Mesendoderm (in vitro differentiated cells): Measurements from ENCODE around the gene ZDHHC7.

Experiments used
- DNase-seq: peaks from one replicate; pipeline ENCODE4 v3.0.0; 2013
- H2AK5ac ChIP-seq: 2 replicates; pipeline ENCODE4 v1.6.1; 2013; ENCODE audit warnings: low read length, inconsistent platforms
- H2BK120ac ChIP-seq: 2 replicates; pipeline ENCODE4 v1.6.1; 2013; ENCODE audit warnings: low read depth, mild to moderate bottlenecking, low read length, moderate library complexity, mixed read lengths
- H2BK15ac ChIP-seq: replicated peaks from 2 replicates; pipeline ENCODE4 v1.6.1; 2013; ENCODE audit warnings: low read depth, mild to moderate bottlenecking, moderate library complexity
- H2BK5ac ChIP-seq: 2 replicates; pipeline ENCODE4 v1.6.1; 2013; ENCODE audit warnings: low read length, inconsistent platforms
- H3K18ac ChIP-seq: 2 replicates; pipeline ENCODE4 v1.6.1; 2013; ENCODE audit warnings: mild to moderate bottlenecking, low read length, mixed read lengths
- H3K23ac ChIP-seq: one replicate; pipeline ENCODE4 v1.6.1; 2013; ENCODE audit warnings: low read length
- H3K27ac ChIP-seq: 2 replicates; pipeline ENCODE4 v1.5.1; 2013; ENCODE audit warnings: low read depth, mild to moderate bottlenecking, inconsistent platforms, low read length, moderate library complexity
- H3K27me3 ChIP-seq: 2 replicates; pipeline ENCODE4 v1.6.1; 2013; ENCODE audit warnings: low read length, control low read depth, mild to moderate bottlenecking, inconsistent platforms; ENCODE audit not compliant: insufficient read depth, poor library complexity
- H3K36me3 ChIP-seq: 2 replicates; pipeline ENCODE4 v1.6.1; 2013; ENCODE audit warnings: low read length, inconsistent platforms; ENCODE audit not compliant: control insufficient read depth, insufficient read depth
- H3K4ac ChIP-seq: one replicate; pipeline ENCODE4 v1.6.1; 2013; ENCODE audit warnings: low read depth, mild to moderate bottlenecking, low read length, moderate library complexity
- H3K4me1 ChIP-seq: 2 replicates; pipeline ENCODE4 v1.6.1; 2013; ENCODE audit warnings: low read depth, low read length, inconsistent platforms; ENCODE audit not compliant: control insufficient read depth
- H3K4me2 ChIP-seq: 2 replicates; pipeline ENCODE4 v1.6.1; 2013; ENCODE audit warnings: low read length
- H3K4me3 ChIP-seq: 2 replicates; pipeline ENCODE4 v1.5.1; 2013; ENCODE audit warnings: mild to moderate bottlenecking, low read length
- H3K56ac ChIP-seq: one replicate; pipeline ENCODE4 v1.6.1; 2013; ENCODE audit warnings: low read length
- H3K79me1 ChIP-seq: 2 replicates; pipeline ENCODE4 v1.6.1; 2013; ENCODE audit warnings: low read length, inconsistent platforms
- H3K79me2 ChIP-seq: 2 replicates; pipeline ENCODE4 v1.6.1; 2013; ENCODE audit warnings: mild to moderate bottlenecking, low read length; ENCODE audit not compliant: control insufficient read depth, insufficient read depth
- H3K9ac ChIP-seq: 2 replicates; pipeline ENCODE4 v1.6.1; 2013; ENCODE audit warnings: low read length, inconsistent platforms
- H4K5ac ChIP-seq: one replicate; pipeline ENCODE4 v1.6.1; 2013; ENCODE audit warnings: low read length
- H4K8ac ChIP-seq: one replicate; pipeline ENCODE4 v1.6.1; 2013; ENCODE audit warnings: low read depth, mild to moderate bottlenecking, control low read depth, low read length, moderate library complexity
- WGBS: extraction: QIAGEN DNeasy Blood & Tissue Kit; methylation state at CpG from one replicate; pipeline ENCODE4 v1.1.7; 2013; ENCODE audit warnings: low lambda C conversion rate, missing lambda C conversion rate; ENCODE audit not compliant: insufficient coverage; ENCODE audit errors: extremely low coverage; 5-methylcytosine and 5-hydroxymethylcytosine counted together

ZDHHC7 gene

DNA sequence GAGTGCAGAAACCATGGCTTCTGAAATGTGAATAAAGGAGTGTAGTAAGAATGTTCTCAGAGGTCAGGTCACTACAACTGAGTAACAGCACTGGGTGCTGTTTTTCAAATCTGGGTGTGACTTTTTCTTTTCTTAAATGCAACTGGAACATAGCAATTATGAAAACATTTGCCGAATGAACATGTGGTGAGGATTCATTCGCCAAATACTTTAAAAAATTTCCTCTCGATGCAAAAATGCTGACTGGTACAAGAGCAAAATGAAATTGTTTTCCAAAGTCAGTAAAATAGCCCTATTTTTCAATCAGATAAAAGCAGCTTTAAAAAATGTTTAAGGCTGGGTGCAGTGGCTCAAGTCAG is 18.6 kb downstream of the ZDHHC7 start:
- Histone ChIP-seq H2BK120ac (no peak overlapping the region), H3K79me2 (no peaks in the 10 kb centered on the region), H3K56ac (no peak overlapping the region), H4K8ac (no peak overlapping the region), H2BK15ac (no peak overlapping the region), H2AK5ac (no peak overlapping the region), H3K4me3 (no peak overlapping the region), H3K9ac (no peak overlapping the region), H3K18ac (no peak overlapping the region), H3K79me1 (peaks cover 11% of the 10 kb centered on the region), H3K27me3 (no peaks in the 10 kb centered on the region), H3K4me2 (no peak overlapping the region), H2BK5ac (no peak overlapping the region), H3K4ac (no peak overlapping the region), H3K4me1 (no peaks in the 10 kb centered on the region), H3K23ac (no peak overlapping the region), H4K5ac (no peak overlapping the region), H3K36me3 (peaks cover 10% of the 10 kb centered on the region), H3K27ac (no peak overlapping the region)
- no CpG with 5 or more reads among the region's 3 CpGs for WGBS
- no peak for DNase-seq

DNA sequence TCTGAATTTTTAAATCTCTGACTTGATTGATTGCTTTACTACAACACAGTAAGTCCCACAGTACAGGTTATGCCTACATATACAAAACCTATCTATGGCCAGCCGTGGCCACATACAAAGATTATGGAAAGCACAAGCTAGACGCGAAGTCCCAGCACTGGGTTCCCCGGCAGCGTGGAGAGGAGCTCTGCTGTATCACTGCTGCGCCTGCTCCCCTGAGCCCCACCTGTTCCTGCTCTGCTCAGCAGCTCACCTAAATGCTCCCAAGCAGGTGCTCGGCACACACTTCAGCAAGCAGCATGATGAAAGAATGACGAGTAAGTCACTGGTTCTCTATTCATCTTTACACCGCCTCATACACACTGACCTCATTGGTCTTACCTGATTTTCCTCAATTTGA is 20.6 kb downstream of the ZDHHC7 start:
- H2BK5ac ChIP-seq, result no peak overlapping the region
- no peak overlapping the region for H3K4ac ChIP-seq
- H4K5ac ChIP-seq, result no peak overlapping the region
- H3K4me2 ChIP-seq, result no peak overlapping the region
- H2BK120ac ChIP-seq, result no peak overlapping the region
- H3K56ac ChIP-seq, result no peak overlapping the region
- no peaks in the 10 kb centered on the region for H3K4me1 ChIP-seq
- no peak overlapping the region for H4K8ac ChIP-seq
- no peak overlapping the region for H3K18ac ChIP-seq
- no CpG with 5 or more reads among the region's 9 CpGs for WGBS
- no peak overlapping the region for H3K9ac ChIP-seq
- H2AK5ac ChIP-seq, result no peak overlapping the region
- H3K27me3 ChIP-seq, result no peaks in the 10 kb centered on the region
- H2BK15ac ChIP-seq, result no peak overlapping the region
- no peak overlapping the region for H3K27ac ChIP-seq
- H3K79me2 ChIP-seq, result no peaks in the 10 kb centered on the region
- H3K79me1 ChIP-seq, result peaks cover 13% of the 10 kb centered on the region
- peaks cover 10% of the 10 kb centered on the region for H3K36me3 ChIP-seq
- no peak overlapping the region for H3K4me3 ChIP-seq
- no peak overlapping the region for H3K23ac ChIP-seq
- no peak for DNase-seq

DNA sequence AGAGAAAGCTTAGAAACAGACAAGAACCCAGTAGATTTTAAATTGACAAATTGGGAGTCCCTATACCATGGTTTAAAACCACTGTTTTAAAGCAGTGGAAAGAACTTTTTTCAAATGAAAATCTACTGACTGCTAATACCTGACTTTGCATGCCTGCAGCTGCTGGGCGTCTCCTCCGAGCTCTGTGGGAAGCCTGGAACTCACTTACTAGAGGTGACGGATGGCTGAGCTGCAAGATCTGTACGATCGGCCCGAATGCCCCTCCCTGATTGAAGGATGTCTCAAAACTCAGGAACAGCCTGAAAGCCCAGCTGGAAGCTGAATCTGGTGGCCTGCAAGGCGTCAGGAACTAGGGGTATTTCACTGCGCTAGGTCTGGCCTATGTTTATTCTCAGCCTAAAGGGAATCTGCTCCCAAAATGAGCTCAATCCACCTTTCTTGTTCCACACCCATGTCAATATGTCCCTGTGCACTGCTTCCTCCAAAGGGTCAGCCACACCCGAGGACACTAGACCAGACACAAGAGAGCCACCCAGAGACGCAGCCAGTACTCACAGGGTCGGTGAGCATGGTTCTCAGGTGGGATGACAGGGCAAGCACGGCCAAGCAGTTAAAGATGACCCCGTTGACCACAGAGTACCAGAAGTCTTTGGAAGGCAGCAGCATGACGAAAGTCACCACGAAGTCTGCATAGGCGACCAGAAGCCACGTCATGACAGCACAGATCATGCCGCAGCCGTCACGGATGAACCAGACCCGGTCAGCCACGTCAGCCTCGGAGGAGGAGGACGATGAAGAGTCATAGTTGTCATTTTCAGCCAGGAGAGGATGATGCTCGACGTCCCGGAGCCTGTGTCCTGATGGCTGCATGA is 21.4 kb downstream of the ZDHHC7 start:
- no peak overlapping the region for H2AK5ac ChIP-seq
- H3K27me3 ChIP-seq, result no peaks in the 10 kb centered on the region
- no peak overlapping the region for H2BK5ac ChIP-seq
- WGBS, result no CpG with 5 or more reads among the region's 27 CpGs
- no peak overlapping the region for H3K23ac ChIP-seq
- no peak overlapping the region for H4K8ac ChIP-seq
- no peaks in the 10 kb centered on the region for H3K4me1 ChIP-seq
- no peak overlapping the region for H3K4ac ChIP-seq
- H4K5ac ChIP-seq, result no peak overlapping the region
- no peak overlapping the region for H3K4me2 ChIP-seq
- H3K36me3 ChIP-seq, result peaks cover 10% of the 10 kb centered on the region
- H3K79me1 ChIP-seq, result peaks cover 13% of the 10 kb centered on the region
- no peak overlapping the region for H3K18ac ChIP-seq
- no peak overlapping the region for H2BK120ac ChIP-seq
- no peak overlapping the region for H3K4me3 ChIP-seq
- no peak for DNase-seq
- H3K79me2 ChIP-seq, result no peaks in the 10 kb centered on the region
- no peak overlapping the region for H2BK15ac ChIP-seq
- no peak overlapping the region for H3K27ac ChIP-seq
- no peak overlapping the region for H3K56ac ChIP-seq
- no peak overlapping the region for H3K9ac ChIP-seq

DNA sequence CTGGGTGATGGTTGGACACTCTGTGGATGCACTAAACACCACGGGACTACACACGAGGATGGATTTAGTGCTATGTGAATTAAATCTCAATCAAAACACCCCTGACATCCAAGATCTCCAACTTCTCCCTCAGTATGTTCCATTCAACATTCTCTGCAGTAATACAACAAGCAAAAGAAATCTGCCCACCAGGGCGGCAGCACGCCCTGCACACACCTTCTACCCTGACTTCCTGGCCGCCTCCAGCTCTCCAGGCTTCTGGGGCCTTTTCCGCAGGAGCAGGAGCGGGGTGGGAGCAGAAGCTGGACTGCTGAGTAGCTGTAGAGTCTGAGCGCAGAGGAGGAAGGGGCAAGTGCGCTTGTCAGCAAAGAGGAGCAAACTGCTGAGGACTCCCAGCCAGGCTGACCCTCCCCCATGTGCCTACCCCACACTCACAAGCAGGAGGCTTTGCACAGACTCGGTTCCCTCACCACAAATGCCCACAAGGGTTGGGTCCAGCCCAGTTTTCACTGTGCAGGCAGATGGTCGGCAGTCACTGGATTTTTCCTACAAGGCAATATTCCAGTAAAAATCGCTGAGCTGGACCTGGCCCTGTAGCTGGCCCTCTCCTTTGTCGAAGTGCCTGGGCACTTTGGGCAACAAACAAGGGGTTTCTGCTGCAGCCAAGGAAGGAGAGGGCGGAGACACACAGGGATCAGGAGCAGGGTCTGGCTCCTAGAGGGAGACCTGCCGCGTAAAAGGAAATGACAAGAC is 22.8 kb downstream of the ZDHHC7 start:
- H4K5ac ChIP-seq, result no peak overlapping the region
- no peaks in the 10 kb centered on the region for H3K79me2 ChIP-seq
- H3K36me3 ChIP-seq, result peaks cover 3% of the 10 kb centered on the region
- H3K4me1 ChIP-seq, result no peaks in the 10 kb centered on the region
- no peak overlapping the region for H3K4ac ChIP-seq
- DNase-seq, result no peak
- no peak overlapping the region for H3K4me2 ChIP-seq
- no peak overlapping the region for H3K18ac ChIP-seq
- no peak overlapping the region for H4K8ac ChIP-seq
- H2BK120ac ChIP-seq, result no peak overlapping the region
- no peak overlapping the region for H3K56ac ChIP-seq
- H3K4me3 ChIP-seq, result no peak overlapping the region
- H2BK15ac ChIP-seq, result no peak overlapping the region
- no peak overlapping the region for H3K23ac ChIP-seq
- H3K27ac ChIP-seq, result no peak overlapping the region
- no peak overlapping the region for H3K9ac ChIP-seq
- H3K79me1 ChIP-seq, result peaks cover 5% of the 10 kb centered on the region
- WGBS, result no CpG with 5 or more reads among the region's 16 CpGs
- H2AK5ac ChIP-seq, result no peak overlapping the region
- H3K27me3 ChIP-seq, result no peaks in the 10 kb centered on the region
- no peak overlapping the region for H2BK5ac ChIP-seq

DNA sequence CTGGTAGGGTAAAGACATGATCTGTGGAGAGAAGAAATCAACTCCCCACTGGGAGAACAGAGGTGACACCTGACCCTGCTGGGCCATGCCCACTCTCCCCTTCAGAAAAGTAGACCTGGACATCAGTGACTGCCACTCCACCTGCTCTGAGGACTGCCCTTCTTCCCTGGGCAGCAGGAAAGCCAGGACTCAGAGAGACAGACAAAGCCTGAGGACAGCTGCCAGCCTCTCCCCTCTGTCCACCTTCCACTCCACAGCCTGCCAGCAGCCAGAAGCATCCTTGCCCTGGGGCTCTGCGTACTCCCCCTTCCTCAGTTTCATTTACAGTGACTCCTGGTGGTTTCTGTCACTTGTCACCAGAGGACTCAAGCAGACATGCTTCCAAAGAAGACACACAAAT is 24.5 kb downstream of the ZDHHC7 start:
- Histone ChIP-seq H3K79me1 (peaks cover 5% of the 10 kb centered on the region), H2BK15ac (no peak overlapping the region), H3K4ac (no peak overlapping the region), H3K27me3 (no peaks in the 10 kb centered on the region), H2BK120ac (no peak overlapping the region), H3K27ac (no peak overlapping the region), H2BK5ac (no peak overlapping the region), H4K5ac (no peak overlapping the region), H3K4me1 (no peaks in the 10 kb centered on the region), H3K18ac (no peak overlapping the region), H3K9ac (no peak overlapping the region), H3K79me2 (no peaks in the 10 kb centered on the region), H3K4me3 (no peak overlapping the region), H3K4me2 (no peak overlapping the region), H2AK5ac (no peak overlapping the region), H4K8ac (no peak overlapping the region), H3K56ac (no peak overlapping the region), H3K23ac (no peak overlapping the region), H3K36me3 (peaks cover 3% of the 10 kb centered on the region)
- WGBS, result no CpG with 5 or more reads among the region's 1 CpG
- no peak for DNase-seq
